Astrocyte of the hippocampus (primary cell): ENCODE data around the gene ANTKMT.

ENCODE experiments used
- DNase-seq: peaks from one replicate; pipeline ENCODE4 v3.0.0; 2011; ENCODE audit warnings: low read depth, low spot score

ANTKMT gene

GRCh38 chr16:715477-716199 is 5.3 kb upstream of the ANTKMT start:
- peak; percentile 73 for DNase-seq

- DNase-seq = peak; percentile 90
Observed at GRCh38 chr16:716200-716568, 4.8 kb upstream of the ANTKMT start.

GRCh38 chr16:716768-717325 is 4.1 kb upstream of the ANTKMT start:
- DNase-seq = no peak

- DNase-seq = no peak
Observed at GRCh38 chr16:717450-718245, 3.3 kb upstream of the ANTKMT start.

GRCh38 chr16:718389-718788 is 2.6 kb upstream of the ANTKMT start:
- DNase-seq = no peak

- no peak for DNase-seq
Observed at GRCh38 chr16:718922-719321, 2.0 kb upstream of the ANTKMT start.

- DNase-seq = no peak
Observed at GRCh38 chr16:719815-720446, 1.0 kb upstream of the ANTKMT start.

GRCh38 chr16:720447-720989 is 428 bp upstream of the ANTKMT start:
- peak; percentile 79 for DNase-seq

- no peak for DNase-seq
Observed at GRCh38 chr16:721765-722540, 1.0 kb downstream of the ANTKMT start.

GRCh38 chr16:722835-723633 is 2.1 kb downstream of the ANTKMT start:
- DNase-seq = no peak

- DNase-seq = no peak
Observed at GRCh38 chr16:723695-724094, 2.7 kb downstream of the ANTKMT start.

- DNase-seq = no peak
Observed at GRCh38 chr16:724188-725040, 3.5 kb downstream of the ANTKMT start.

GRCh38 chr16:725041-725376 is 4.1 kb downstream of the ANTKMT start:
- DNase-seq = no peak

GRCh38 chr16:725463-726187 is 4.7 kb downstream of the ANTKMT start:
- no peak for DNase-seq

GRCh38 chr16:726188-726437 is 5.2 kb downstream of the ANTKMT start:
- DNase-seq = no peak

GRCh38 chr16:726438-727290 is 5.7 kb downstream of the ANTKMT start, which contains the start of the genes CCDC78 and HAGHL:
TSS of gene CCDC78 (minus strand) at chr16:726443. CDS start at chr16:726367, 76 bp downstream.
TSS of gene HAGHL (plus strand) at chr16:727106. CDS start at chr16:727510, 404 bp downstream.
- DNase-seq = peak; percentile 70

- DNase-seq = no peak
Observed at GRCh38 chr16:727291-727977, 6.5 kb downstream of the ANTKMT start.
